HEK293T (cell line): ENCODE measurements around the gene PGBD5.

Experiments
- ARNT ChIP-seq: fragments of 450-650 bp; IDR thresholded peaks from 2 replicates; pipeline ENCODE4 v1.6.1; 2017; ENCODE audit warnings: mild to moderate bottlenecking
- BHLHE40 ChIP-seq: fragments of 450-650 bp; IDR thresholded peaks from 2 replicates; pipeline ENCODE4 v1.6.1; 2016; ENCODE audit warnings: mild to moderate bottlenecking, moderate library complexity, borderline replicate concordance
- CTBP1 ChIP-seq: fragments of 450-650 bp; IDR thresholded peaks from 2 replicates; pipeline ENCODE4 v1.6.1; 2016; ENCODE audit warnings: borderline replicate concordance
- ELF4 ChIP-seq: fragments of 450-650 bp; IDR thresholded peaks from 2 replicates; pipeline ENCODE4 v1.6.1; 2017; ENCODE audit warnings: antibody characterized with exemption
- FOXA1 ChIP-seq: fragments of 450-650 bp; IDR thresholded peaks from 2 replicates; pipeline ENCODE4 v1.6.1; 2016; ENCODE audit warnings: mild to moderate bottlenecking
- HDGF ChIP-seq: fragments of 450-650 bp; IDR thresholded peaks from 2 replicates; pipeline ENCODE4 v1.6.1; 2017; ENCODE audit warnings: antibody characterized with exemption, borderline replicate concordance
- SP1 ChIP-seq: fragments of 450-650 bp; IDR thresholded peaks from 2 replicates; pipeline ENCODE4 v1.6.1; 2017
- TARDBP ChIP-seq: fragments of 450-650 bp; IDR thresholded peaks from 2 replicates; pipeline ENCODE4 v1.6.1; 2016
- ZNF384 ChIP-seq: fragments of 450-650 bp; IDR thresholded peaks from 2 replicates; pipeline ENCODE4 v1.6.1; 2016
- TF ChIP-seq, protein P1 (sequence below): fragments of 450-650 bp; IDR thresholded peaks from 2 replicates; pipeline ENCODE4 v1.6.1; 2016

DNA sequence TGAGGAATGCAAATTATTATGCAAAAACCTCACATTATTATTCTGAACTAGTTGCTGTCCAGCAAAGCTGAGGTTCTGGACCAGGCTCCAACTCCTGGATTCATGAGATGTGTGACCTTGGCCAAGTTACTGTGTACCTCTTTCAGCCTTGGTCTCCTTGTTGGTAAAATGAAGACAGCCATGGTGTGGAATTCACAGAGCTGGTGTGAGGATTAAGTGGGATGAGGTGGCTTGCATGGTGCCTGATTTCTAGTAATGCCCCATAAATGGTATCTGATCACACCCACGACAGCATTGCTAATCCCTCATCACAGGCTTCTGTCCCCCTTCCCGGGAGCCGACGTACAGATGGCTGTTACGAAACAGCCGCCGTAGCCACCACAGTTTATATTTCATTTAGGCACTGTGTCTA lies 59.6 kb downstream of the PGBD5 start:
- no peak for TF ChIP-seq ARNT
- no peak for TF ChIP-seq BHLHE40
- no peak for TF ChIP-seq ELF4
- TF ChIP-seq CTBP1: no peak
- TF ChIP-seq, protein P1, sequence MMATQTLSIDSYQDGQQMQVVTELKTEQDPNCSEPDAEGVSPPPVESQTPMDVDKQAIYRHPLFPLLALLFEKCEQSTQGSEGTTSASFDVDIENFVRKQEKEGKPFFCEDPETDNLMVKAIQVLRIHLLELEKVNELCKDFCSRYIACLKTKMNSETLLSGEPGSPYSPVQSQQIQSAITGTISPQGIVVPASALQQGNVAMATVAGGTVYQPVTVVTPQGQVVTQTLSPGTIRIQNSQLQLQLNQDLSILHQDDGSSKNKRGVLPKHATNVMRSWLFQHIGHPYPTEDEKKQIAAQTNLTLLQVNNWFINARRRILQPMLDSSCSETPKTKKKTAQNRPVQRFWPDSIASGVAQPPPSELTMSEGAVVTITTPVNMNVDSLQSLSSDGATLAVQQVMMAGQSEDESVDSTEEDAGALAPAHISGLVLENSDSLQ: no peak
- TF ChIP-seq FOXA1: no peak
- no peak for TF ChIP-seq SP1
- TF ChIP-seq TARDBP: no peak
- TF ChIP-seq HDGF: no peak
- TF ChIP-seq ZNF384: no peak
